Nephron (organoid): ENCODE measurements around the gene NPHS1.
"Not testable (repeated sequence)": the region's sequence is repeated elsewhere in the genome, so short reads cannot be mapped to it uniquely, and the experiment has no call there.

Experiments used
- H3K27ac Mint-ChIP-seq, 3 experiments: 2 replicates each; pipeline ENCODE4 v1.8.0; 2020; ENCODE audit warnings: mixed read lengths in 3 of 3, mild to moderate bottlenecking in 2 of 3, moderate library complexity in 1 of 3
- H3K27me3 Mint-ChIP-seq: 2 replicates; pipeline ENCODE4 v1.8.0; 2021; ENCODE audit warnings: low read depth, mild to moderate bottlenecking, moderate library complexity, mixed read lengths
- H3K36me3 Mint-ChIP-seq: 2 replicates; pipeline ENCODE4 v1.8.0; 2020; ENCODE audit warnings: low read depth, mixed read lengths
- H3K4me1 Mint-ChIP-seq: 2 replicates; pipeline ENCODE4 v1.8.0; 2020; ENCODE audit warnings: mixed read lengths
- H3K4me3 Mint-ChIP-seq, 3 experiments: 2 replicates each; pipeline ENCODE4 v1.8.0; 2020; ENCODE audit warnings: mild to moderate bottlenecking in 3 of 3, mixed read lengths in 3 of 3, moderate library complexity in 2 of 3
- H3K9me3 Mint-ChIP-seq: 2 replicates; pipeline ENCODE4 v1.8.0; 2020; ENCODE audit warnings: mixed read lengths
- TF ChIP-seq, protein P1 (sequence below), 3 experiments: fragments of 200-600 bp; sonication (generic); IDR thresholded peaks; one replicate each; pipeline ENCODE4 v1.5.0; 2021; ENCODE audit warnings: antibody characterized with exemption in 3 of 3; ENCODE audit not compliant: unreplicated experiment in 3 of 3

Gene NPHS1

DNA sequence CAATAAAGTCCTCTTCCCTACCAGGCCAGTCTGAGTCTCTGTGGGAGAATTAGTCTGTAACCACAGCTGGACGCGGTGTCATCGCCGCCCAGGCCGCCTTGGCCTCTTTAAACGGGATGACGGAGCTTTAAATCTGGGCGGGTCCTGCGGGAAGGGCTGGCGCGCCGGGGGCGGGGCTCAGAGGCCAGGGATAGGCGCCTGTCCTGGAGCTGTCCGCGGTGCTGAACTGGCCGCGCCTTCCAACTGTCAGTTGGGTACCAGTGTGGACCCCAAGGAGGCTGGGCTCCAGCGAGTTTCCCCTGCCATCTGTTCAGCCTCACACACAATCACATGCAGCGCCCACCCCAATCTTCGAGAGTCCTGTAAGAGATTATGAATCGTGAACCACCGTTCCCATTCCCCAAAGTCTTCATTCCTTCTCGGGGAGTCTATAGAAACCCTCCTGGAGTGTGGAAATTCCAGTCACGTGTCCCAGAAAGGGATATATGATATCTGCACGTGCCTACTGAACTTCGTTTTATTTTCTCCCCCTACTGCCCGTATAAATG lies 27.5 kb upstream of the NPHS1 start:
- Mint-ChIP-seq H3K27me3 (peaks cover 5% of the 10 kb centered on the region), H3K4me1 (peaks cover 6% of the 10 kb centered on the region), H3K36me3 (peaks cover 20% of the 10 kb centered on the region), H3K9me3 (no peaks in the 10 kb centered on the region), H3K4me3 (no peak overlapping the region), H3K27ac (peak overlapping the region in 1 of 3 experiments; percentile 30)
- TF ChIP-seq, protein P1, sequence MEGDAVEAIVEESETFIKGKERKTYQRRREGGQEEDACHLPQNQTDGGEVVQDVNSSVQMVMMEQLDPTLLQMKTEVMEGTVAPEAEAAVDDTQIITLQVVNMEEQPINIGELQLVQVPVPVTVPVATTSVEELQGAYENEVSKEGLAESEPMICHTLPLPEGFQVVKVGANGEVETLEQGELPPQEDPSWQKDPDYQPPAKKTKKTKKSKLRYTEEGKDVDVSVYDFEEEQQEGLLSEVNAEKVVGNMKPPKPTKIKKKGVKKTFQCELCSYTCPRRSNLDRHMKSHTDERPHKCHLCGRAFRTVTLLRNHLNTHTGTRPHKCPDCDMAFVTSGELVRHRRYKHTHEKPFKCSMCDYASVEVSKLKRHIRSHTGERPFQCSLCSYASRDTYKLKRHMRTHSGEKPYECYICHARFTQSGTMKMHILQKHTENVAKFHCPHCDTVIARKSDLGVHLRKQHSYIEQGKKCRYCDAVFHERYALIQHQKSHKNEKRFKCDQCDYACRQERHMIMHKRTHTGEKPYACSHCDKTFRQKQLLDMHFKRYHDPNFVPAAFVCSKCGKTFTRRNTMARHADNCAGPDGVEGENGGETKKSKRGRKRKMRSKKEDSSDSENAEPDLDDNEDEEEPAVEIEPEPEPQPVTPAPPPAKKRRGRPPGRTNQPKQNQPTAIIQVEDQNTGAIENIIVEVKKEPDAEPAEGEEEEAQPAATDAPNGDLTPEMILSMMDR (IDR thresholded peaks at IDR 0.05; ENCODE audit: unreplicated experiment in 3 of 3) = no peak

DNA sequence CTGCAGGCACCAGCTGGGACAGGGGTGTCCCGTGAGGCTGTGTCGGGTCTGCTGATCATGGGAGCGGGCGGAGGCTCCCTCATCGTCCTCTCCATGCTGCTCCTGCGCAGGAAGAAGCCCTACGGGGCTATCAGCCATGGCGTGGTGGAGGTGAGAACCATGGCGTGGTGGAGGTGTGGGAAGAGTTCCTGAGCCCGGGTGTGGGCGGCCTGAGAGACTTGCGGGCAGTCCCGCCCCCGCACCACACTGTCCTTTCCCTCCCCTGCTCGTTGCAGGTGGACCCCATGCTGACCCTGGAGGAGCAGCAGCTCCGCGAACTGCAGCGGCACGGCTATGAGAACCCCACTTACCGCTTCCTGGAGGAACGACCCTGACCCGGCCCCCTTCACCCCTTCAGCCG lies 26.8 kb upstream of the NPHS1 start:
- peaks cover 23% of the 10 kb centered on the region for H3K36me3 Mint-ChIP-seq
- TF ChIP-seq, protein P1 (IDR thresholded peaks at IDR 0.05; ENCODE audit: unreplicated experiment in 3 of 3) = no peak
- H3K27ac Mint-ChIP-seq = no peak overlapping the region

DNA sequence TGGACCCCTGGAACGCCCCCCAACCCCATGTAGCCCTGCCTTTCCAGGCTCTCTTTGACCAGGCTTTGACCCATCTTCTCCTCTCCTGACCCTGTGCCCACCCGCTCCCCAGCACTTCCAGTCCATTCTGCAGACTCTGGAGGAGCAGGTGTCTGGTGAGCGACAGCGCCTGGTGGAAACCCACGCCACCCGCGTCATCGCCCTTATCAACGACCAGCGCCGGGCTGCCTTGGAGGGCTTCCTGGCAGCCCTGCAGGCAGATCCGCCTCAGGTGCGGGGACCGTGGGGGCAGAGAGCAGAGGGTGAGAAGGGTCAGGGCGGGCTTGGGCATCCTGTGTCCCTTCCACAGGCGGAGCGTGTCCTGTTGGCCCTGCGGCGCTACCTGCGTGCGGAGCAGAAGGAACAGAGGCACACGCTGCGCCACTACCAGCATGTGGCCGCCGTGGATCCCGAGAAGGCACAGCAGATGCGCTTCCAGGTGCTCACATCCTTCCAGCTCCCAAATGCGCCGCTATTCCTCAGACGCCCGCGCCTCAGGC lies 22.2 kb upstream of the NPHS1 start:
- H3K4me3 Mint-ChIP-seq = no peak overlapping the region
- peaks cover 33% of the 10 kb centered on the region for H3K36me3 Mint-ChIP-seq
- H3K27me3 Mint-ChIP-seq = peaks cover 9% of the 10 kb centered on the region
- TF ChIP-seq, protein P1 (IDR thresholded peaks at IDR 0.05; ENCODE audit: unreplicated experiment in 3 of 3) = no peak
- H3K9me3 Mint-ChIP-seq = no peaks in the 10 kb centered on the region
- H3K27ac Mint-ChIP-seq = no peak overlapping the region
- H3K4me1 Mint-ChIP-seq = peaks cover 6% of the 10 kb centered on the region

More for the DNA sequence above, 26.8 kb upstream of the NPHS1 start:
- Mint-ChIP-seq H3K4me3 (no peak overlapping the region), H3K27me3 (peaks cover 5% of the 10 kb centered on the region), H3K9me3 (no peaks in the 10 kb centered on the region), H3K4me1 (peaks cover 6% of the 10 kb centered on the region)

DNA sequence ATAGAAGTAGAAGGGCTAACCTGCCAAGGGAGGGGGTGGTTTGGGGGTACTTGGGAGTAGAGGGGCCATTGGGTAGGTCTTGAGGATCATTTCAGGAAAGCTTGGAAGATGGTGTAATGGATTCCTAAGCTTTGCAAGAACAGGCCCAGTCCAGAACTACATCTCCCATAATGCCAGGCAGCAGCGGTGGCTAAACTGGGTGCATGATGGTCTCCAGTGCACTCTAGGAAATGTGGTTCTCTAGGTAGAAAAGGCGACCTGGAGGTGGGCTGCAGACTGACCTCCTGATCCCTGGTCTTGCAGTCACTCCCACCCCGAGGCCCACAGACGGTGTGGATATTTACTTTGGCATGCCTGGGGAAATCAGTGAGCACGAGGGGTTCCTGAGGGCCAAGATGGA lies 19.9 kb upstream of the NPHS1 start:
- Mint-ChIP-seq H3K9me3 (no peaks in the 10 kb centered on the region), H3K4me1 (peaks cover 5% of the 10 kb centered on the region), H3K27me3 (peaks cover 14% of the 10 kb centered on the region), H3K4me3 (no peak overlapping the region), H3K36me3 (peaks cover 29% of the 10 kb centered on the region), H3K27ac (no peak overlapping the region)
- TF ChIP-seq, protein P1 (IDR thresholded peaks at IDR 0.05; ENCODE audit: unreplicated experiment in 3 of 3) = no peak

DNA sequence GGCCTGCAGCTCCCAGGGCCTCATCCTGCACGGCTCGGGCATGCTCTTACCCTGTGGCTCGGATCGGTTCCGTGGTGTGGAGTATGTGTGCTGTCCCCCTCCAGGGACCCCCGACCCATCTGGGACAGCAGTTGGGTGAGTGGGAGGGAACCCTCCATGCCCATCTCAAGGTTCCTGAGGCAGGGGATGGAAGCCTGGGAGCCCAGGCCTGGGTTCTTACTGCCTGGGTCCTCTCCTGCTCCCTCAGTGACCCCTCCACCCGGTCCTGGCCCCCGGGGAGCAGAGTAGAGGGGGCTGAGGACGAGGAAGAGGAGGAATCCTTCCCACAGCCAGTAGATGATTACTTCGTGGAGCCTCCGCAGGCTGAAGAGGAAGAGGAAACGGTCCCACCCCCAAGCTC lies 19.3 kb upstream of the NPHS1 start:
- TF ChIP-seq, protein P1 (IDR thresholded peaks at IDR 0.05; ENCODE audit: unreplicated experiment in 3 of 3) = no peak
- Mint-ChIP-seq H3K27me3 (peaks cover 15% of the 10 kb centered on the region), H3K9me3 (no peaks in the 10 kb centered on the region), H3K4me3 (no peak overlapping the region), H3K4me1 (peaks cover 5% of the 10 kb centered on the region), H3K36me3 (peaks cover 27% of the 10 kb centered on the region), H3K27ac (no peak overlapping the region)

DNA sequence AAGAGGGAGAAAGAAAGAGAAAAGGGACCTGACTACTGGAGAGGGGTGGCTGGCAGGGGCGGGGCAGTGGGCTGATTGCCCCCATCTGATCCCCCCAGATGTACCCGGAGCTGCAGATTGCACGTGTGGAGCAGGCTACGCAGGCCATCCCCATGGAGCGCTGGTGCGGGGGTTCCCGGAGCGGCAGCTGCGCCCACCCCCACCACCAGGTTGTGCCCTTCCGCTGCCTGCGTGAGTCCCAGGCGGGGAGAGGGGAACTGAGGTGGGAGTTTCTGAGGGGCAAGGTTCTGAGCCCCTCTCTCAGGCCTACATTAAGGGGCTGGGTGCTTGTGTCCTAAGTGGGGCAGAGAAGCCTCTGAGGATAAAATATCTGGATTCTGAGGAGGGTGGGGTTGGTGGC lies 18.5 kb upstream of the NPHS1 start:
- peaks cover 21% of the 10 kb centered on the region for H3K36me3 Mint-ChIP-seq
- H3K27ac Mint-ChIP-seq = no peak overlapping the region
- H3K4me1 Mint-ChIP-seq = peaks cover 5% of the 10 kb centered on the region
- peaks cover 20% of the 10 kb centered on the region for H3K27me3 Mint-ChIP-seq
- H3K4me3 Mint-ChIP-seq = no peak overlapping the region
- TF ChIP-seq, protein P1 (IDR thresholded peaks at IDR 0.05; ENCODE audit: unreplicated experiment in 3 of 3) = no peak
- no peaks in the 10 kb centered on the region for H3K9me3 Mint-ChIP-seq

DNA sequence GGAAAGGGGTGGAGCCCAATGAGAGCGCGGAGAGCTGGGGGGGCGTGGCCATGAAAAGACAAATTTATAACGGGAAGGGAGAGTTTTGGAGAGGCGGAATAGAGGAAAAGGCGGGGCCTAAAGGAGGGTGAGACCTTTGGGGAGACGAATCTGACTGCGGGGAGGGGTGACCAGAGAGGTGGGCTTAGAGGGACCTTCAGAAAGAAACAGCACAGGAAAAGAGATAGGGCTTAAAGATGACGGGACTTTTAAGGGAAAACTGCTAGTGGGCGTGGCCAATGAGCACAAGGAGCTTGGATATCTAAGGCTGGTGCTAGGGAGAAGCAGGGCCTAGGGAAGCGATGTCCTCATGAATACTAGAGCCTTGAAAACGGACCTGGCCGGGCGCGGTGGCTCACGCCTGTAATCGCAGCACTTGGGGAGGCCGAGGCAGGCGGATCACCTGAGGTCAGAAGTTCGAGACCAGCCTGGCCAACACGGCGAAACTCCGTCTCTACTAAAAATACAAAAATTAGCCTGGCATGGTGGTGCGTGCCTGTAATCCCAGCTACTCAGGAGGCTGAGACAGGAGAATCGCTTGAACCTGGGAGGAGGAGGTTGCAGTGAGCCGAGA lies 17.9 kb upstream of the NPHS1 start:
- H3K4me1 Mint-ChIP-seq, H3K9me3 Mint-ChIP-seq: not testable (repeated sequence)
- Mint-ChIP-seq H3K4me3 (peak overlapping the region; percentile 73 to 81 (median 77)), H3K27me3 (peaks cover 26% of the 10 kb centered on the region), H3K36me3 (peaks cover 25% of the 10 kb centered on the region), H3K27ac (peak overlapping the region in 1 of 3 experiments; percentile 61)
